ENCODE measurements around the gene RFPL2.

DNA sequence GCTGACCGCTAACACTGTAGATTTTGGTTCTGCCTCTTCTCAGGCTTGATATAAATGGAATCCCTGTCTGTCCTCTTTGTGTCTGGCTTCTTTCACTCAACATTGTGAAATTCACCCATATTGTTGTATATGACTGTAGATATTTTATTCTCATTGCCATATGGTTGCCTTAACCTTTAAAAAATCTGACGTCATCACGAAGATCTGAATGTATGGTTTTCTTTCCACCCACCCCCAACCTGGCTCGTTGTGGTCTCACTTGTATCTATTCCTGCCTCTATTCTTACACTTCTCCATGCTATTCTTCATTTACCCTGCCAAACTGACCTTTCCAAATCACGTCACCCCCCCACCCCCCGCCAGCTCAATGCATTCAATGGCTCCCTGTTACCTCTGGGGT is 23.8 kb downstream of the RFPL2 start:
- TF ChIP-seq, protein P1, sequence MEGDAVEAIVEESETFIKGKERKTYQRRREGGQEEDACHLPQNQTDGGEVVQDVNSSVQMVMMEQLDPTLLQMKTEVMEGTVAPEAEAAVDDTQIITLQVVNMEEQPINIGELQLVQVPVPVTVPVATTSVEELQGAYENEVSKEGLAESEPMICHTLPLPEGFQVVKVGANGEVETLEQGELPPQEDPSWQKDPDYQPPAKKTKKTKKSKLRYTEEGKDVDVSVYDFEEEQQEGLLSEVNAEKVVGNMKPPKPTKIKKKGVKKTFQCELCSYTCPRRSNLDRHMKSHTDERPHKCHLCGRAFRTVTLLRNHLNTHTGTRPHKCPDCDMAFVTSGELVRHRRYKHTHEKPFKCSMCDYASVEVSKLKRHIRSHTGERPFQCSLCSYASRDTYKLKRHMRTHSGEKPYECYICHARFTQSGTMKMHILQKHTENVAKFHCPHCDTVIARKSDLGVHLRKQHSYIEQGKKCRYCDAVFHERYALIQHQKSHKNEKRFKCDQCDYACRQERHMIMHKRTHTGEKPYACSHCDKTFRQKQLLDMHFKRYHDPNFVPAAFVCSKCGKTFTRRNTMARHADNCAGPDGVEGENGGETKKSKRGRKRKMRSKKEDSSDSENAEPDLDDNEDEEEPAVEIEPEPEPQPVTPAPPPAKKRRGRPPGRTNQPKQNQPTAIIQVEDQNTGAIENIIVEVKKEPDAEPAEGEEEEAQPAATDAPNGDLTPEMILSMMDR (conservative IDR thresholded peaks at IDR 0.05) = no peak
- no peak for TF ChIP-seq EZH2 (IDR thresholded peaks at IDR 0.05; ENCODE audit: low read depth)

All from PC-9 (cell line).